Upper lobe of left lung (tissue), 6 donors: Measurements from ENCODE around the gene HOXB7. TPM values are rescaled to one million over a fixed set of nuclear protein-coding genes. Genes with fewer than 3 reads are reported as not detected.

ENCODE experiments used
- ATAC-seq, 2 donors: fragments of 200-7000 bp; cut with Tn5 transposase; one replicate each; pipeline ENCODE4 v1.9.1; 2022; ENCODE audit warnings: mild to moderate bottlenecking in 2 of 2, moderate library complexity in 2 of 2; ENCODE audit not compliant: low FRiP score in 2 of 2
- DNase-seq, 2 donors: peaks; one replicate each; pipeline ENCODE4 v3.0.0-alpha.2; 2019 to 2020
- H3K27ac ChIP-seq, 4 donors: fragments of 200-600 bp; sonication (generic); one replicate each; pipeline ENCODE4 v1.5.1; 2016 to 2019
- H3K27me3 ChIP-seq, 4 donors: fragments of 200-600 bp; sonication (generic); one replicate each; pipeline ENCODE4 v1.5.1; 2017 to 2019
- H3K36me3 ChIP-seq, 4 donors: fragments of 200-600 bp; sonication (generic); one replicate each; pipeline ENCODE4 v1.5.1; 2016 to 2019
- H3K4me1 ChIP-seq, 4 donors: fragments of 200-600 bp; sonication (generic); one replicate each; pipeline ENCODE4 v1.5.1; 2018 to 2019
- H3K4me3 ChIP-seq, 4 donors: fragments of 200-600 bp; sonication (generic); one replicate each; pipeline ENCODE4 v1.5.1; 2017 to 2019; ENCODE audit warnings: mild to moderate bottlenecking in 2 of 4, moderate library complexity in 1 of 4
- H3K9me3 ChIP-seq, 4 donors: fragments of 200-600 bp; sonication (generic); one replicate each; pipeline ENCODE4 v1.5.1; 2018 to 2019
- CTCF ChIP-seq, 6 experiments: fragments of 450-650 bp in 4 of 6; fragments of 200-600 bp in 2 of 6; sonication (generic) in 2 of 6; IDR thresholded peaks; one replicate each; pipeline ENCODE4 v1.5.1; 2016 to 2019; ENCODE audit warnings: antibody characterized with exemption in 6 of 6
- EP300 ChIP-seq, 4 donors: sonication (generic); formaldehyde crosslinking; IDR thresholded peaks; one replicate each; pipeline ENCODE4 v1.5.1; 2017; ENCODE audit warnings: antibody characterized with exemption in 4 of 4, control low read depth in 2 of 4
- POLR2A ChIP-seq, 4 donors: fragments of 450-650 bp; IDR thresholded peaks; one replicate each; pipeline ENCODE4 v1.5.1; 2016 to 2017; ENCODE audit warnings: antibody characterized with exemption in 4 of 4, mild to moderate bottlenecking in 2 of 4
- POLR2AphosphoS5 ChIP-seq, 2 donors: sonication (generic); formaldehyde crosslinking; IDR thresholded peaks; one replicate each; pipeline ENCODE4 v1.5.1; 2017; ENCODE audit warnings: antibody characterized with exemption in 2 of 2
- WGBS, 2 donors: methylation state at CpG; one replicate each; pipeline ENCODE4 v1.1.5; 2017 to 2018; 5-methylcytosine and 5-hydroxymethylcytosine counted together
- total RNA-seq, 6 donors: library from RNA; depleted of rRNA in 4 of 6; stranded (reverse); fragments of >200 nt in 4 of 6; gene quantifications; one replicate each; pipeline versions ENCODE4 v1.1.0 to v1.2.1, GENCODE V29; 2016 to 2021
- donor health status: DM: no; HTN: no; CAD: no; lungs with moderate emphysema.
- donor health status: DM: no; HTN: yes; CAD: no; lungs with severe emphysema.

HOXB7 gene
- total RNA-seq, 6 donors from 2014 or later = 1.1 to 3.7 (median 1.3) TPM; not detected in 1

GRCh38 chr17:48589060-48589830 lies 21.6 kb downstream of the HOXB7 start:
- no peak for ATAC-seq
- peaks cover 33 to 63% (median 40%) of the 10 kb centered on the region in 4 donors for H3K4me1 ChIP-seq
- H3K27me3 ChIP-seq = peaks cover 0 to 42% (median 19%) of the 10 kb centered on the region in 4 donors
- WGBS, 2 donors = 23 to 28% methylated on average over 10 of the region's 10 CpGs
- H3K36me3 ChIP-seq = no peaks in the 10 kb centered on the region
- no peak for DNase-seq
- TF ChIP-seq POLR2AphosphoS5 (IDR thresholded peaks at IDR 0.05) (no peak), CTCF (IDR thresholded peaks at IDR 0.05) (no peak), EP300 (IDR thresholded peaks at IDR 0.05) (no peak), POLR2A (IDR thresholded peaks at IDR 0.05) (no peak)
- peak overlapping the region; percentile 66 to 90 (median 90) for H3K27ac ChIP-seq
- peak overlapping the region in 3 of 4 donors; percentile 13 to 54 (median 32) for H3K4me3 ChIP-seq
- no peaks in the 10 kb centered on the region for H3K9me3 ChIP-seq

- H3K4me3 ChIP-seq = peak overlapping the region in 2 of 4 donors; percentile 32 to 54
- H3K9me3 ChIP-seq = no peaks in the 10 kb centered on the region
- DNase-seq (no peak), ATAC-seq (no peak)
- no peaks in the 10 kb centered on the region for H3K36me3 ChIP-seq
- peak overlapping the region; percentile 66 to 90 (median 90) for H3K27ac ChIP-seq
- peaks cover 0 to 43% (median 21%) of the 10 kb centered on the region in 4 donors for H3K27me3 ChIP-seq
- WGBS, 2 donors = 32 to 34% methylated on average over 2 of the region's 2 CpGs
- peaks cover 32 to 56% (median 37%) of the 10 kb centered on the region in 4 donors for H3K4me1 ChIP-seq
- TF ChIP-seq POLR2AphosphoS5 (IDR thresholded peaks at IDR 0.05) (no peak), CTCF (IDR thresholded peaks at IDR 0.05) (no peak)
Observed at GRCh38 chr17:48588528-48588927, 22.3 kb downstream of the HOXB7 start.

DNA sequence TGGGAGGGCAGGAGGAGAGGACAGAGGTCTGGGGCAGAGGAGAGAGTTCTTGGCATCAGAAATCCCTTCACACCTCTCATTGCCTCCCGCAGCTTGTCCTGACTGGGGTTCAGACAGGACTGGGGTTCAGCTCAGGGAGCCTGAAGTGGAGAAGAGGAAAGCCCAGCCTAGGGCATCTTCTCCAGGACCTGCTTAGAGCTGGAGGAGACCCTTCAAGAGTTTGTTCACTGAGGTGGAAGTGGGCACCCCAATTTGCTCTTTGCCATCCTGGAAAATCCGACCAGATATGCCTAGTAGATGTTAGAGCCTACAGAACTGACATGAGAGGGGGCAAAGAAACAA lies 22.8 kb downstream of the HOXB7 start:
- H3K4me3 ChIP-seq = peak overlapping the region in 2 of 4 donors; percentile 32 to 54
- H3K36me3 ChIP-seq = no peaks in the 10 kb centered on the region
- 32 to 64% methylated on average over 2 of the region's 2 CpGs for WGBS, 2 donors
- H3K9me3 ChIP-seq = no peaks in the 10 kb centered on the region
- DNase-seq = no peak
- no peak for ATAC-seq
- TF ChIP-seq POLR2A (IDR thresholded peaks at IDR 0.05) (no peak), POLR2AphosphoS5 (IDR thresholded peaks at IDR 0.05) (no peak), CTCF (IDR thresholded peaks at IDR 0.05) (no peak), EP300 (IDR thresholded peaks at IDR 0.05) (no peak)
- peaks cover 0 to 44% (median 20%) of the 10 kb centered on the region in 4 donors for H3K27me3 ChIP-seq
- peak overlapping the region; percentile 66 to 90 (median 90) for H3K27ac ChIP-seq
- peaks cover 28 to 51% (median 33%) of the 10 kb centered on the region in 4 donors for H3K4me1 ChIP-seq

- ATAC-seq (no peak), DNase-seq (no peak)
- Histone ChIP-seq H3K4me3 (peak overlapping the region in 2 of 4 donors; percentile 54 to 61), H3K9me3 (no peaks in the 10 kb centered on the region), H3K36me3 (no peaks in the 10 kb centered on the region), H3K27ac (peak overlapping the region; percentile 66 to 90 (median 90)), H3K4me1 (peaks cover 25 to 46% (median 31%) of the 10 kb centered on the region in 4 donors), H3K27me3 (peaks cover 0 to 45% (median 20%) of the 10 kb centered on the region in 4 donors)
- TF ChIP-seq CTCF (IDR thresholded peaks at IDR 0.05) = no peak
- peak; percentile 32 to 33 for TF ChIP-seq POLR2AphosphoS5 (IDR thresholded peaks at IDR 0.05)
- 23 to 24% methylated on average over 4 to 5 of the region's 5 CpGs for WGBS, 2 donors
Observed at GRCh38 chr17:48587276-48588073, 23.3 kb downstream of the HOXB7 start.
